NT2/D1 (cell line): ENCODE results near the gene INO80D.
"Not testable (repeated sequence)": the region's sequence is repeated elsewhere in the genome, so short reads cannot be mapped to it uniquely, and the experiment has no call there.

Experiments
- DNase-seq: peaks from one replicate; pipeline ENCODE4 v3.0.0-alpha.2; 2011; ENCODE audit warnings: low read depth, low spot score
- H3K27me3 ChIP-seq: 2 replicates; pipeline ENCODE4 v1.6.0; 2011; ENCODE audit warnings: mild to moderate bottlenecking; ENCODE audit not compliant: insufficient read length, insufficient read depth
- H3K36me3 ChIP-seq: 2 replicates; pipeline ENCODE4 v1.6.1; 2011; ENCODE audit warnings: mild to moderate bottlenecking, low read length, mixed read lengths; ENCODE audit not compliant: insufficient read depth, insufficient read length
- H3K4me1 ChIP-seq: 2 replicates; pipeline ENCODE4 v1.5.1; 2011; ENCODE audit not compliant: insufficient read depth, insufficient read length
- H3K4me3 ChIP-seq: 2 replicates; pipeline ENCODE4 v1.5.1; 2011; ENCODE audit warnings: low read depth; ENCODE audit not compliant: insufficient read length
- H3K9ac ChIP-seq: 2 replicates; pipeline ENCODE4 v1.6.0; 2011; ENCODE audit warnings: low read depth; ENCODE audit not compliant: insufficient read length
- H3K9me3 ChIP-seq: 2 replicates; pipeline ENCODE4 v1.5.1; 2011; ENCODE audit warnings: mild to moderate bottlenecking, low read length; ENCODE audit not compliant: insufficient read depth
- SUZ12 ChIP-seq: IDR thresholded peaks from 2 replicates; pipeline ENCODE4 v1.6.1; 2011; ENCODE audit not compliant: insufficient read length, insufficient read depth; ENCODE audit errors: extremely low read depth
- YY1 ChIP-seq: IDR thresholded peaks from 2 replicates; pipeline ENCODE4 v1.6.1; 2011; ENCODE audit not compliant: insufficient read length, insufficient read depth
- ZNF274 ChIP-seq: IDR thresholded peaks from 2 replicates; pipeline ENCODE4 v1.6.1; 2011; ENCODE audit warnings: mild to moderate bottlenecking, low read depth, low read length

INO80D gene

GRCh38 chr2:206085742-206086445, at the start of gene INO80D:
Gene INO80D, minus strand, starts transcription at chr2:206086174. Its CDS starts 23,158 bp downstream, at chr2:206063016.
- no peak for TF ChIP-seq ZNF274
- TF ChIP-seq SUZ12: no peak
- peak; percentile 66 for TF ChIP-seq YY1
- H3K36me3 ChIP-seq: peaks cover 2% of the 10 kb centered on the region
- peak within 1 kb of the TSS; percentile 72 for H3K4me3 ChIP-seq
- DNase-seq: peak; percentile 65
- peaks cover 5% of the 10 kb centered on the region; the same call in 1 of the 2 replicates for H3K9me3 ChIP-seq
- peaks cover 3% of the 10 kb centered on the region for H3K4me1 ChIP-seq
- peaks cover 7% of the 10 kb centered on the region for H3K27me3 ChIP-seq
- H3K9ac ChIP-seq: peak within 1 kb of the TSS; percentile 86

- H3K4me3 ChIP-seq: no peak overlapping the region
- no peak overlapping the region for H3K9ac ChIP-seq
- TF ChIP-seq SUZ12 (no peak), ZNF274 (no peak), YY1 (no peak)
- H3K4me1 ChIP-seq: no peaks in the 10 kb centered on the region
- no peak for DNase-seq
- H3K36me3 ChIP-seq: peaks cover 92% of the 10 kb centered on the region
- no peaks in the 10 kb centered on the region for H3K9me3 ChIP-seq
- no peaks in the 10 kb centered on the region for H3K27me3 ChIP-seq
These were observed 41.7 kb upstream of the INO80D start for GRCh38 chr2:206127656-206128055.

- no peak overlapping the region for H3K9ac ChIP-seq
- H3K36me3 ChIP-seq: peaks cover 94% of the 10 kb centered on the region
- no peak for TF ChIP-seq SUZ12
- TF ChIP-seq YY1: no peak
- no peak for TF ChIP-seq ZNF274
- H3K4me1 ChIP-seq: no peaks in the 10 kb centered on the region
- H3K9me3 ChIP-seq: no peaks in the 10 kb centered on the region
- no peak for DNase-seq
- H3K4me3 ChIP-seq: no peak overlapping the region
- H3K27me3 ChIP-seq: no peaks in the 10 kb centered on the region
These were observed 39.9 kb upstream of the INO80D start for GRCh38 chr2:206125901-206126300.

- not testable (repeated sequence) for H3K9ac ChIP-seq, H3K27me3 ChIP-seq, H3K4me1 ChIP-seq, DNase-seq, H3K9me3 ChIP-seq, H3K4me3 ChIP-seq
- H3K36me3 ChIP-seq: peaks cover 85% of the 10 kb centered on the region
These were observed 36.6 kb upstream of the INO80D start for GRCh38 chr2:206122569-206122968.

GRCh38 chr2:206116278-206116677, 30.3 kb upstream of the INO80D start:
- Histone ChIP-seq H3K9ac (no peak overlapping the region), H3K36me3 (peaks cover 36% of the 10 kb centered on the region), H3K4me3 (no peak overlapping the region), H3K27me3 (no peaks in the 10 kb centered on the region), H3K4me1 (no peaks in the 10 kb centered on the region), H3K9me3 (no peaks in the 10 kb centered on the region)
- TF ChIP-seq SUZ12 (no peak), YY1 (no peak), ZNF274 (no peak)
- no peak for DNase-seq

GRCh38 chr2:206115026-206115578, 29.1 kb upstream of the INO80D start:
- no peaks in the 10 kb centered on the region for H3K9me3 ChIP-seq
- TF ChIP-seq ZNF274: no peak
- TF ChIP-seq SUZ12: no peak
- no peak for TF ChIP-seq YY1

GRCh38 chr2:206112846-206113547, 27.0 kb upstream of the INO80D start:
- Histone ChIP-seq H3K4me3 (no peak overlapping the region), H3K36me3 (peaks cover 17% of the 10 kb centered on the region), H3K4me1 (no peaks in the 10 kb centered on the region), H3K9me3 (no peaks in the 10 kb centered on the region), H3K9ac (no peak overlapping the region), H3K27me3 (no peaks in the 10 kb centered on the region)
- TF ChIP-seq ZNF274 (no peak), YY1 (no peak)
- DNase-seq: no peak

More at GRCh38 chr2:206115026-206115578, 29.1 kb upstream of the INO80D start:
- no peak overlapping the region for H3K9ac ChIP-seq
- H3K36me3 ChIP-seq: peaks cover 25% of the 10 kb centered on the region
- no peak overlapping the region for H3K4me3 ChIP-seq
- no peaks in the 10 kb centered on the region for H3K27me3 ChIP-seq
- DNase-seq: no peak
- no peaks in the 10 kb centered on the region for H3K4me1 ChIP-seq
